GM12878 (cell line): Measurements from ENCODE around the gene HACE1.

Experiments
- PAX5 ChIP-seq: IDR thresholded peaks from 2 replicates; pipeline ENCODE4 v1.6.1; 2011; ENCODE audit warnings: low read depth, low read length, borderline replicate concordance
- TF ChIP-seq, protein P1 (sequence below): fragments of 450-650 bp; IDR thresholded peaks from 2 replicates; pipeline ENCODE4 v1.6.1; 2016; ENCODE audit warnings: mild to moderate bottlenecking, moderate library complexity, borderline replicate concordance

GRCh38 chr6:104862456-104862855, 2.7 kb upstream of the HACE1 start:
- TF ChIP-seq, protein P1, sequence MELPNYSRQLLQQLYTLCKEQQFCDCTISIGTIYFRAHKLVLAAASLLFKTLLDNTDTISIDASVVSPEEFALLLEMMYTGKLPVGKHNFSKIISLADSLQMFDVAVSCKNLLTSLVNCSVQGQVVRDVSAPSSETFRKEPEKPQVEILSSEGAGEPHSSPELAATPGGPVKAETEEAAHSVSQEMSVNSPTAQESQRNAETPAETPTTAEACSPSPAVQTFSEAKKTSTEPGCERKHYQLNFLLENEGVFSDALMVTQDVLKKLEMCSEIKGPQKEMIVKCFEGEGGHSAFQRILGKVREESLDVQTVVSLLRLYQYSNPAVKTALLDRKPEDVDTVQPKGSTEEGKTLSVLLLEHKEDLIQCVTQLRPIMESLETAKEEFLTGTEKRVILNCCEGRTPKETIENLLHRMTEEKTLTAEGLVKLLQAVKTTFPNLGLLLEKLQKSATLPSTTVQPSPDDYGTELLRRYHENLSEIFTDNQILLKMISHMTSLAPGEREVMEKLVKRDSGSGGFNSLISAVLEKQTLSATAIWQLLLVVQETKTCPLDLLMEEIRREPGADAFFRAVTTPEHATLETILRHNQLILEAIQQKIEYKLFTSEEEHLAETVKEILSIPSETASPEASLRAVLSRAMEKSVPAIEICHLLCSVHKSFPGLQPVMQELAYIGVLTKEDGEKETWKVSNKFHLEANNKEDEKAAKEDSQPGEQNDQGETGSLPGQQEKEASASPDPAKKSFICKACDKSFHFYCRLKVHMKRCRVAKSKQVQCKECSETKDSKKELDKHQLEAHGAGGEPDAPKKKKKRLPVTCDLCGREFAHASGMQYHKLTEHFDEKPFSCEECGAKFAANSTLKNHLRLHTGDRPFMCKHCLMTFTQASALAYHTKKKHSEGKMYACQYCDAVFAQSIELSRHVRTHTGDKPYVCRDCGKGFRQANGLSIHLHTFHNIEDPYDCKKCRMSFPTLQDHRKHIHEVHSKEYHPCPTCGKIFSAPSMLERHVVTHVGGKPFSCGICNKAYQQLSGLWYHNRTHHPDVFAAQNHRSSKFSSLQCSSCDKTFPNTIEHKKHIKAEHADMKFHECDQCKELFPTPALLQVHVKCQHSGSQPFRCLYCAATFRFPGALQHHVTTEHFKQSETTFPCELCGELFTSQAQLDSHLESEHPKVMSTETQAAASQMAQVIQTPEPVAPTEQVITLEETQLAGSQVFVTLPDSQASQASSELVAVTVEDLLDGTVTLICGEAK, result no peak
- TF ChIP-seq PAX5, result no peak
